Measurements from ENCODE around the gene USF2.

DNA sequence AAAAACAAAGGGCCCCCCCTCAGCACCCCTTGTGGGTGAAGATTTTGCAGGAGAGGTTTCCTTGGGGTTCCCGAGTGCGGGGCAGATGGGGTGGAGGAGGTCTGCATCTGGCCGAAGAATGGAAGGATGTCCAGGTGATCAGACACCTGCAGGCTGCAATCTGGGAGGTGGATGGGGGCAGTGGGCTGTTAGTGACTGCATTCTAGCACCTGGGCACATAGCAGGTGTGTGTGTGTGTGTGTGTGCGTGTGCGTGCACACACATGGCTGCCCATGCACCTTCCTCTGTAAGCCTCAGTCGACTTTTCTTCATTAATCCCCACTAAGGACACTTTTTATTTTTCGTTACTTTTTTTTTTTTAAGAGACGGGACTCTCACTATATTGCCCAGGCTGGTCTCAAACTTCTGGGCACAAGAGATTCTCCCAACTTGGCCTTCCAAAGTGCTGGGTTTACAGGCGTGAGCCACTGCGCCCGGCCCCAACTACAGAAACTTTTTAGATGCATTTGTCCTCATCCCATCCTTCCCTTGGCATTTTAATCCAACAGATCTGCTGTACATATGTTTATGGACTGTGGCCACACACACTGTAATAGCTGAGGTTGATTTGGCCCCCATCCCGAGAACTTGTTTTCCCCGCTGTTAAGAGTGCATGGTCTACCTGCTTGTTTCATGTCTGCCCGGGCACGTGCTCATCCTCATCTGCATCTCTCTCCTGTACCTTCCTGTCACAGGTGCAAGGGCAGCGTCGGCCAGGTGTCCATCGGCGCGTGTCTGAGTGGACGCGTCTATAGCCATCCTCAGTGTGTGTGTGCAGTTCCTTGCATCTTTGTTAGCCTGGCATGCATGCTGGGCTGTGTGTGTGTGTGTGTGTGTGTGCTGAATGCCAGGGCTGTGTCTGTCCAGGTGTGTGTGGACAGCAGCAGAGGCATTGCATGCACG lies 23.9 kb downstream of the USF2 start:
- peak; percentile 85 for TF ChIP-seq EZH2 (IDR thresholded peaks at IDR 0.05; ENCODE audit: borderline replicate concordance, low read length)
- TF ChIP-seq, protein P1, sequence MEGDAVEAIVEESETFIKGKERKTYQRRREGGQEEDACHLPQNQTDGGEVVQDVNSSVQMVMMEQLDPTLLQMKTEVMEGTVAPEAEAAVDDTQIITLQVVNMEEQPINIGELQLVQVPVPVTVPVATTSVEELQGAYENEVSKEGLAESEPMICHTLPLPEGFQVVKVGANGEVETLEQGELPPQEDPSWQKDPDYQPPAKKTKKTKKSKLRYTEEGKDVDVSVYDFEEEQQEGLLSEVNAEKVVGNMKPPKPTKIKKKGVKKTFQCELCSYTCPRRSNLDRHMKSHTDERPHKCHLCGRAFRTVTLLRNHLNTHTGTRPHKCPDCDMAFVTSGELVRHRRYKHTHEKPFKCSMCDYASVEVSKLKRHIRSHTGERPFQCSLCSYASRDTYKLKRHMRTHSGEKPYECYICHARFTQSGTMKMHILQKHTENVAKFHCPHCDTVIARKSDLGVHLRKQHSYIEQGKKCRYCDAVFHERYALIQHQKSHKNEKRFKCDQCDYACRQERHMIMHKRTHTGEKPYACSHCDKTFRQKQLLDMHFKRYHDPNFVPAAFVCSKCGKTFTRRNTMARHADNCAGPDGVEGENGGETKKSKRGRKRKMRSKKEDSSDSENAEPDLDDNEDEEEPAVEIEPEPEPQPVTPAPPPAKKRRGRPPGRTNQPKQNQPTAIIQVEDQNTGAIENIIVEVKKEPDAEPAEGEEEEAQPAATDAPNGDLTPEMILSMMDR (conservative IDR thresholded peaks at IDR 0.05 in 1 of 2, IDR thresholded peaks at IDR 0.05 in 1 of 2; ENCODE audit: extremely low read depth in 1 of 2, insufficient read depth in 1 of 2, low read depth in 1 of 2, low read length in 2 of 2) = no peak
